Activated CD4-positive, alpha-beta T cell treated with anti-CD3 and anti-CD28 coated beads for 36 hours (primary cell): Measurements from ENCODE around the gene SGIP1. TPM values are rescaled to one million over a fixed set of nuclear protein-coding genes. Genes with fewer than 3 reads are reported as not detected.
"Not testable (repeated sequence)": the region's sequence is repeated elsewhere in the genome, so short reads cannot be mapped to it uniquely, and the experiment has no call there.

ENCODE experiments used
- ATAC-seq: fragments of 200-7000 bp; cut with Tn5 transposase; one replicate; pipeline ENCODE4 v1.10.0; 2021; ENCODE audit warnings: mild to moderate bottlenecking, moderate library complexity
- CTCF ChIA-PET: fragments of 350-600 bp; sonication (Branson Sonifier 250); formaldehyde crosslinking; loops from one replicate; lab custom pipeline; 2021; ENCODE audit warnings: antibody characterized with exemption; lab: Charles Lee
- POLR2A ChIA-PET: fragments of 350-600 bp; sonication (Branson Sonifier 250); formaldehyde crosslinking; loops from one replicate; lab custom pipeline; 2021; ENCODE audit warnings: antibody characterized with exemption, inconsistent platforms; lab: Charles Lee
- DNase-seq: peaks from one replicate; pipeline ENCODE4 v3.0.0-alpha.2; 2020
- H3K27ac Mint-ChIP-seq: one replicate; pipeline ENCODE4 v1.8.0; 2021; ENCODE audit warnings: mixed read lengths
- H3K27me3 Mint-ChIP-seq: one replicate; pipeline ENCODE4 v1.8.0; 2021; ENCODE audit warnings: mixed read lengths
- H3K36me3 Mint-ChIP-seq: one replicate; pipeline ENCODE4 v1.8.0; 2021; ENCODE audit warnings: low read depth, mixed read lengths
- H3K4me1 Mint-ChIP-seq: one replicate; pipeline ENCODE4 v1.8.0; 2021; ENCODE audit warnings: mixed read lengths
- H3K4me3 Mint-ChIP-seq: one replicate; pipeline ENCODE4 v1.8.0; 2021; ENCODE audit warnings: mild to moderate bottlenecking, moderate library complexity, mixed read lengths
- H3K9me3 Mint-ChIP-seq: one replicate; pipeline ENCODE4 v1.8.0; 2021; ENCODE audit warnings: low read depth, mixed read lengths
- intact Hi-C, 2 experiments: fragments of 100-400 bp; cut with DNase I in 1 of 2; cut with micrococcal nuclease in 1 of 2; formaldehyde crosslinking; loops; one replicate each; pipeline versions ENCODE4 v1.14.2 to v1.15.1; 2022 to 2024; cut with DNase I, micrococcal nuclease
- total RNA-seq, 2 experiments: library from RNA; stranded (reverse); gene quantifications; one replicate each; pipeline ENCODE4 v1.2.3, GENCODE V29; 2021

SGIP1 gene
- total RNA-seq, 2 experiments from 2014 or later: 0.02 to 0.05 TPM

DNA sequence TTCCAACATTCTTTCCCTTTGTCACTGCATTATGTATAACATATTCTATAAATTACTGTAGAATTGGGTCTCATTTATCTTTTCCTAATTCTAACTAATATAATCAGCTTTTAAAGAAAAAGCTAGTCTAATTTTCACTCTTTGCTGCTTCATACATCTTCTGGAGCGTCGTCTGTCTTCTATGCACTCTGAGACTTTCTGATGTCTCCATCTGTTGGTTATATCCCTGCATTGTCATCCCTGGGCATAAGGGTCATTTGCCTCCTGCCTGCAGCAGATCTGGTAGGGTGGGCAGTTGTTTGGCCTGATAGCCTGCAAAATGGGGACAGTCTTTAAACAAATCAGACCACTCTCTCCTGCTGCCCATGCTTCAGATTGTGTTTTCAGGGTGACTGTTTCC is 177.5 kb downstream of the SGIP1 start:
- Mint-ChIP-seq H3K4me3 (no peak overlapping the region), H3K4me1 (no peaks in the 10 kb centered on the region), H3K9me3 (no peaks in the 10 kb centered on the region), H3K27ac (no peak overlapping the region), H3K27me3 (peaks cover 6% of the 10 kb centered on the region), H3K36me3 (no peaks in the 10 kb centered on the region)
- ChIA-PET POLR2A (no interaction called here), CTCF (interaction anchor here (0.6 to 3.6 kb wide), 3 partner anchors 14 to 881 kb away, joined by 3 to 14 read pairs (median 6); no protein-coding TSS in a partner anchor)
- no peak for DNase-seq
- intact Hi-C loops: no loop called here
- ATAC-seq: no peak

DNA sequence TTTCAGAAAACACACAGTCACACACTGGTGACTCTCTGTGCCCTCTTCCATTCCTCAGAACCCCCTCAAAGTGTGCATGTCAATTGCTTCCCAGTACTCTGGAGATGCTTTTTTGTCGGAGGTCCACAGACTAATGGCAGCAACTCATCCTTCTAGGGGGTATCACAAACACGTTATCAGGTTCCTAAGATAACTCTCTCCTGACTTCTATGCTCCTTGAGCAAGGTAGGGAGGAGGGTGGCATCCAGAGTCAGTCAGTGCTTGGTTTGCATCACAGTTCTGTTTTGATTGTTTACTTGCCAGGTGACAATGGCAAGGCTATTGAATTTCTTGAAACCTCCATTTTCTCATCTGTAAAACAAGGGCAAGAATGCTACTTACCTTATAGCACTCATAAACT is 178.9 kb downstream of the SGIP1 start:
- DNase-seq (no peak), ATAC-seq (no peak)
- Mint-ChIP-seq H3K9me3 (no peaks in the 10 kb centered on the region), H3K4me3 (no peak overlapping the region), H3K4me1 (no peaks in the 10 kb centered on the region), H3K27me3 (peaks cover 6% of the 10 kb centered on the region), H3K27ac (no peak overlapping the region), H3K36me3 (no peaks in the 10 kb centered on the region)
- ChIA-PET CTCF (no interaction called here), POLR2A (no interaction called here)
- intact Hi-C loops: no loop called here

DNA sequence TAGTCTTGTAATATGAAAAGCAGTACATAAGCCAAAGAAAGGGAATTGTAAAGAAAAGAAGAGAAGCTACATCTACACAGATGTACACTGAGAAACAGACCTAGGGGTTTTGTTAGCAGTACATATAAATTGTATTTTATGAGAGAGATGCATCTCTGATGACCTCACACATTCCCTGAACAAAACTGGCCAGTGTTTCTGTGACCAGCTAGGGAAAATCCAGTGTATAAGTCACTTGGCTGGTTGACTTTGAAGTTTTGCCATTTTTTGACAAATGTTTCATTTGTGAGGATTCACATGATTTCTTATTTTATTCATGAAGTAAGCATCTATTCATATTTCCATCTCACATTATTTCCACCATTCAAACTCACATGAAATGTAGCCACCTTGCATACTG is 190.0 kb downstream of the SGIP1 start:
- Mint-ChIP-seq H3K27ac (no peak overlapping the region), H3K4me1 (peaks cover 12% of the 10 kb centered on the region), H3K4me3 (no peak overlapping the region), H3K36me3 (no peaks in the 10 kb centered on the region), H3K27me3 (peaks cover 14% of the 10 kb centered on the region), H3K9me3 (no peaks in the 10 kb centered on the region)
- ChIA-PET CTCF (interaction anchor here (0.7 to 2.1 kb wide), 3 partner anchors 13 to 336 kb away, joined by 3 to 14 read pairs (median 3); no protein-coding TSS in a partner anchor), POLR2A (no interaction called here)
- DNase-seq (no peak), ATAC-seq (no peak)
- intact Hi-C loops: loop anchor here (10.0 kb wide), 1 partner anchor 189 kb away; the partner anchor contains the start of gene SGIP1 (in 2 of the 2)

DNA sequence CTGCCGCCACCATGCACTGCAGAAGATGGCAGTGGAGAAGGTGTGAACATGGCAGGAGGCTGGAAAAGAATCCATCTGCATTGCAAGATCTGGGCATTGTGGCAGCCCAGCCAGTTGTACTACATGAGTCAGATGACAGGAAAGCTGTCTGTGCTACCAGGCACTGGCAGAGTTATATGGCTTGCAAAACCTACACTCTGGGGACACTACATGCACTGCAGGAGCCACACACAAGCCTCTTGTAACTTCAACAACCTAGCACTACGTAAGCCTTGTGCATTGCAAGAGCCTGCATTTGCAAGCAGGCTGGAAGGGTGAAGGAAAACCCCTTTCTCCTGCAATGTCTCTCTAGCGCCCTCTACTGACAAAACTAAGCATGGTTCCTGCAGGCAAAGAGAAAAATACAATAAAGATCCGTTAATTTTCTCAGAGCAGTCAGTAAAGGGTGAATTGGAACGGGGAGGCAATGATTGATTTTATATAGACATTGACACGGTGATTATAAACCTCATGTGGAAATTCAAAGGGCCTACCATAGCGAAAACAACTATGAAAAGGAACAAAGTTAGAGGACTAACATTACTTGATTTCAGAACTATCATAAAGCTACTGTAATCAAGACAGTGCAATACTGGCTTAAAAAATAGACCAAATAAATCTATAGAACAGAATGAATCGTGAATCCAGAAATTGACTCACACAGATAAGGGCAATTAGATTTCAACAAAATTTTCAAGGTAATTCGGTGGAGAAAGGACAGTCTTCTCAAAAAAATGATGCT is 192.1 kb downstream of the SGIP1 start:
- Mint-ChIP-seq H3K4me1 (peaks cover 20% of the 10 kb centered on the region), H3K36me3 (no peaks in the 10 kb centered on the region), H3K9me3 (no peaks in the 10 kb centered on the region), H3K27me3 (peaks cover 14% of the 10 kb centered on the region), H3K4me3 (no peak overlapping the region), H3K27ac (no peak overlapping the region)
- CTCF ChIA-PET: interaction anchor here (0.6 to 3.6 kb wide), 28 partner anchors 9 to 545 kb away, joined by 3 to 19 read pairs (median 4); partner anchors contain the start of gene SGIP1
- ATAC-seq (peak; percentile 80), DNase-seq (peak; percentile 71)
- intact Hi-C loops: loop anchor here (2.0 to 10.0 kb wide), 9 partner anchors 19 to 769 kb away; partner anchors contain the start of gene SGIP1 (in 2 of the 2)
- POLR2A ChIA-PET: no interaction called here

DNA sequence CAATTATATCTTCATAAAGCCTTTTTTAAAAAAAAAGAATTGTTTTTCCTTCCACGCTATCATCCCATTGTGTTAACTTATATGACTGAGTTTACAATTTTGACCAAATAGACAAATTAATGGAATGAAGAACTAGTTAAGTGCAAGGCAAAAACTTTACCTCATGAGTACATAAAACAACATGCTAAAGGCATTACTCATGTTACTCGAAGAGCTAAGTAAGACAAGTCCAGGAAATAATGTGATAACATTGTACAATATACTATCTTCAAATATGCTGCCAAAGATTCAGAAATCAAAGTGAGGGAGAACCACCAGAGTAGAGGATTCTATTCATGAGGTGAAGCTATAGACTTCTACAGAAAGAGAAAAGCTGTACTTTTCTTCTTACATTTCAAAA is 194.1 kb downstream of the SGIP1 start:
- DNase-seq (no peak), ATAC-seq (no peak)
- H3K4me1 Mint-ChIP-seq: peaks cover 30% of the 10 kb centered on the region
- no peaks in the 10 kb centered on the region for H3K9me3 Mint-ChIP-seq
- H3K27ac Mint-ChIP-seq: no peak overlapping the region
- intact Hi-C loops: loop anchor here (5.0 to 10.0 kb wide), 5 partner anchors 106 to 771 kb away; partner anchors contain the start of gene SGIP1 (in 2 of the 2)
- CTCF ChIA-PET: interaction anchor here (0.8 to 3.6 kb wide), 2 partner anchors 11 to 18 kb away, joined by 6 to 19 read pairs; no protein-coding TSS in a partner anchor
- POLR2A ChIA-PET: no interaction called here
- no peak overlapping the region for H3K4me3 Mint-ChIP-seq
- peaks cover 6% of the 10 kb centered on the region for H3K27me3 Mint-ChIP-seq
- no peaks in the 10 kb centered on the region for H3K36me3 Mint-ChIP-seq

DNA sequence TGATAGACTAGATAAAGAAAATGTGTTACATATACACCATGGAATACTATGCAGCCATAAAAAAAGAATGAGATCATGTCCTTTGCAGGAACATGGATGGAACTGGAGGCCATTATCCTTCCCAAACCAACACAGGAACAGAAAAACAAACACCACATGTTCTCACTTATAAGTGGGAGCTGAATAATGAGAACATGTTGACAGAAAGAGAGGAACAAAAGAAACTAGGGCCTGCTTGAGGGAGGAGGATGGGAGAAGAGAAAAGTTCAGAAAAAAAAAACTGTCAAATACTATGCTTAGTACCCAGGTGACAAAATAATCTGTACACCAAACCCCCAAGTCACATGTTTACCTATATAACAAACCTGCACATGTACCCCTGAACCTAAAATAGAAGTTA is 194.8 kb downstream of the SGIP1 start:
- H3K9me3 Mint-ChIP-seq, H3K27me3 Mint-ChIP-seq, DNase-seq, H3K36me3 Mint-ChIP-seq, H3K4me3 Mint-ChIP-seq, ATAC-seq: not testable (repeated sequence)
- intact Hi-C loops: loop anchor here (5.0 to 10.0 kb wide), 5 partner anchors 106 to 771 kb away; partner anchors contain the start of gene SGIP1 (in 2 of the 2)
- ChIA-PET CTCF (interaction anchor here (0.8 to 3.6 kb wide), 2 partner anchors 11 to 18 kb away, joined by 6 to 19 read pairs; no protein-coding TSS in a partner anchor), POLR2A (interaction anchor here (0.6 kb wide), 1 partner anchor 923 kb away, joined by 7 read pairs; no protein-coding TSS in a partner anchor)
- Mint-ChIP-seq H3K4me1 (peaks cover 35% of the 10 kb centered on the region), H3K27ac (peak overlapping the region; percentile 58)

DNA sequence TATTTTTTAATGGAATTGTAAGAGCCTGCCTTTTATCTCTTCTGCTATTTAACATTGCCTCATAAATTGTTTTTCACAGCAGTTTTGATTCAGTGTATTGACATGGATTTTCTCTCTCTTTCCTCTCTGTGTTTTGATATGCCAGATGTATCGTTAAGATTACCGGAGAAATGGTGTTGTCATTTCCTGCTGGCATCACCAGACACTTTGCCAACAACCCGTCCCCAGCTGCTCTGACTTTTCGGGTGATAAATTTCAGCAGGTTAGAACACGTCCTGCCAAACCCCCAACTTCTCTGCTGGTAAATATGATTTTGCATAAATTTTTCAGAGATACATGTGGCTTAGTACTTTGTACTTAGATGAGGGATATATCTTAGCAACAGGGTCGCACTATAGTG is 195.2 kb downstream of the SGIP1 start:
- peaks cover 36% of the 10 kb centered on the region for H3K4me1 Mint-ChIP-seq

DNA sequence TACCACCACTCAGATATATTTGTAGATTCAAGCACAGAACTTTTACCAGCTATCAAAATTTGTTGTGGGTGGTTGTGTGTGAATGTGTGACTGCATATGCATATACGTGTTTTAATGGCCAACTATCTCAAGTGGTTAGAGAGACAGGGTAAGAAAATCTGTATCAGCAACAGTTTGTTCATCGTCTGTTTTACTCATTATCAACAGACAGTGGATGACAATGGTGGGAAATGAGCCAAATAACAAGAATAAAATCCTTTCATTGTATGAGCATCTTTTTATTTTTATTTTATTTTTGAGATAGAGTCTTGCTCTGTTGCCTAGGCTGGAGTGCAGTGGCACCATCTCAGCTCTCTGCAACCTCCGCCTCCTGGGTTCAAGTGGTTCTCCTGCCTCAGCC is 195.6 kb downstream of the SGIP1 start:
- H3K9me3 Mint-ChIP-seq: no peaks in the 10 kb centered on the region
- no peaks in the 10 kb centered on the region for H3K36me3 Mint-ChIP-seq
- intact Hi-C loops: loop anchor here (5.0 to 10.0 kb wide), 5 partner anchors 107 to 772 kb away; partner anchors contain the start of gene SGIP1 (in 2 of the 2)
- ATAC-seq (no peak), DNase-seq (no peak)
- peaks cover 6% of the 10 kb centered on the region for H3K27me3 Mint-ChIP-seq
- H3K4me3 Mint-ChIP-seq: no peak overlapping the region
- H3K27ac Mint-ChIP-seq: peak overlapping the region; percentile 26
- peaks cover 36% of the 10 kb centered on the region for H3K4me1 Mint-ChIP-seq
- ChIA-PET CTCF (interaction anchor here (1.7 kb wide), 1 partner anchor 28 kb away, joined by 3 read pairs; no protein-coding TSS in a partner anchor), POLR2A (no interaction called here)

More for the DNA sequence above, 195.2 kb downstream of the SGIP1 start:
- ATAC-seq (peak; percentile 61), DNase-seq (peak; percentile 57)
- Mint-ChIP-seq H3K9me3 (no peaks in the 10 kb centered on the region), H3K4me3 (no peak overlapping the region), H3K27ac (peak overlapping the region; percentile 26), H3K27me3 (peaks cover 6% of the 10 kb centered on the region), H3K36me3 (no peaks in the 10 kb centered on the region)
- ChIA-PET CTCF (no interaction called here), POLR2A (interaction anchor here (0.6 kb wide), 1 partner anchor 923 kb away, joined by 7 read pairs; no protein-coding TSS in a partner anchor)
- intact Hi-C loops: loop anchor here (5.0 to 10.0 kb wide), 5 partner anchors 107 to 772 kb away; partner anchors contain the start of gene SGIP1 (in 2 of the 2)

DNA sequence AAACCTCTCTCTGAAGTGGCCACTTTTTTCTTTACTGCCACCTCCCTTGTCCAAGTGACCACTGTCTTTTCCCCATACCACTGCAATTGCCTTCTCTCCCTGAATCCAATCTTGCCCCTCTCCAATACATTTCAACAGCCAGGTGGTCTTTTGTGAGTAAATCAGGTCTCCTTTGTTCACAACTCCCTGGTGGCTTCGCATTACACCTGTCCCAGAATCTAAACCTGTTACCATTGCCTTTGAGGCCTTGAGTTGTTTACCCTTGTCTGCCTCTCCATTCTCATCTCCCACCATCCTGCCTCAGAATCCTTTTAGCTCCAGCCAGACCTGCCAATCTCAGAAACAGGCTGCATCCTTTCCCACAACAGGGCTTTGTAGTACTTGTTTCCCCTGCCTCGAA is 196.5 kb downstream of the SGIP1 start:
- H3K27me3 Mint-ChIP-seq: peaks cover 6% of the 10 kb centered on the region
- H3K36me3 Mint-ChIP-seq: no peaks in the 10 kb centered on the region
- no peak overlapping the region for H3K4me3 Mint-ChIP-seq
- ATAC-seq (no peak), DNase-seq (no peak)
- intact Hi-C loops: no loop called here
- POLR2A ChIA-PET: no interaction called here
- CTCF ChIA-PET: interaction anchor here (1.2 to 1.7 kb wide), 2 partner anchors 12 to 28 kb away, joined by 3 read pairs; no protein-coding TSS in a partner anchor
- no peak overlapping the region for H3K27ac Mint-ChIP-seq
- no peaks in the 10 kb centered on the region for H3K9me3 Mint-ChIP-seq
- peaks cover 36% of the 10 kb centered on the region for H3K4me1 Mint-ChIP-seq

DNA sequence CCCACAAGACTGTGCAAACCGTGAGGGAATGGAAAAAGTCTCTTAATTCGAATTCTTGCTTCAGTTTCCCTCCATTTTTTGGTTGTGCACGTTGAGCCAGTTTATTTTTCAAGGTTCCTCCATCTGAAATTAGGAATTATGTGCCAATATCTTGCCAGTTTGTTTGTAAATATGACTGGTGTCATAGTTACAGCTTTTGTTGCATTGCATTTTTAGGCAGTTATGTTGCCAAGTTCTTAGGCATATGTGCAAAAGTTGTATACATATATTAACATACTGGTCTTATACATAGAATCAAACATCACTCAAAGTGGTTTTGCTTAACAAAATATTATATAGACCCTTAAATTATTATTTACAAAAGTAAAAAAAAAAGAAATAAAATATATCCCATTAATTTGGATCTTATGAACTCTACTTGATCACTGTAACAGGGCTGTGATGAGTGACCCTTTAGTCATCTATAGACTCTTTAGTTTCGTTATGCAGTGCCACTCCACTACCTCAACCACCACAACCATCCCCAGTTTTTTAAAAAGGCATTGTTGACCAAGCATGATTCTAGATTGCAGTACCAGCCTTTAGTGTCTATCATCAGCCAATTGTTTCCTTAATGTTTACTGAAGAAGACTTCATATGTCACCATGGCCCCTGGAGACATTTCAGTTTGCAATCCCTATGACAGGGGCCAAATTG is 197.4 kb downstream of the SGIP1 start:
- H3K4me1 Mint-ChIP-seq: peaks cover 30% of the 10 kb centered on the region
- POLR2A ChIA-PET: interaction anchor here (0.6 kb wide), 1 partner anchor 568 kb away, joined by 3 read pairs; no protein-coding TSS in a partner anchor
- no peak overlapping the region for H3K4me3 Mint-ChIP-seq
- no peaks in the 10 kb centered on the region for H3K9me3 Mint-ChIP-seq
- peaks cover 5% of the 10 kb centered on the region for H3K27me3 Mint-ChIP-seq
- ATAC-seq (no peak), DNase-seq (no peak)
- no peaks in the 10 kb centered on the region for H3K36me3 Mint-ChIP-seq
- CTCF ChIA-PET: interaction anchor here (0.6 to 1.7 kb wide), 4 partner anchors 9 to 842 kb away, joined by 3 read pairs; no protein-coding TSS in a partner anchor
- intact Hi-C loops: no loop called here
- H3K27ac Mint-ChIP-seq: no peak overlapping the region
